Bronchial epithelial cell (primary cell): ENCODE data around the gene PLPPR4. TPM values are rescaled to one million over a fixed set of nuclear protein-coding genes. Genes with fewer than 3 reads are reported as not detected.
A peak's percentile ranks its signal among the peaks of the same experiment; 100 is the strongest.

ENCODE experiments used
- DNase-seq: peaks from one replicate; pipeline ENCODE4 v3.0.0-alpha.2; 2010; ENCODE audit warnings: low read depth
- FAIRE-seq: peaks from 2 replicates; lab custom pipeline; 2011; peaks lifted over from hg19 to GRCh38; lab: Jason Lieb, UNC
- H3K27me3 ChIP-seq: 2 replicates; pipeline ENCODE4 v1.5.1; 2011; ENCODE audit warnings: low read length; ENCODE audit not compliant: control insufficient read depth, insufficient read depth
- H3K36me3 ChIP-seq: 2 replicates; pipeline ENCODE4 v1.5.1; 2011; ENCODE audit warnings: low read length; ENCODE audit not compliant: control insufficient read depth, insufficient read depth
- H3K4me3 ChIP-seq: 2 replicates; pipeline ENCODE4 v1.5.1; 2011; ENCODE audit warnings: mild to moderate bottlenecking, low read depth, low read length, control low read depth
- CTCF ChIP-seq: IDR thresholded peaks from 2 replicates; pipeline ENCODE4 v1.5.1; 2011; ENCODE audit warnings: mild to moderate bottlenecking, moderate library complexity, low read length, control low read depth, inconsistent platforms; ENCODE audit not compliant: insufficient read depth, severe bottlenecking
- total RNA-seq: library from RNA; depleted of rRNA; stranded (reverse); fragments of >200 nt; gene quantifications from 2 replicates; pipeline ENCODE4 v1.2.1, GENCODE V29; 2014

Gene PLPPR4
- total RNA-seq, 1 donor from 2014 or later, result not detected

- no peak for FAIRE-seq
- Histone ChIP-seq H3K36me3 (no peaks in the 10 kb centered on the region), H3K27me3 (no peaks in the 10 kb centered on the region), H3K4me3 (no peak overlapping the region)
- no peak for DNase-seq
- TF ChIP-seq CTCF, result no peak
These were observed 5.0 kb downstream of the PLPPR4 start for GRCh38 chr1:99269321-99269720.

GRCh38 chr1:99270646-99271045 is 6.4 kb downstream of the PLPPR4 start:
- no peak for TF ChIP-seq CTCF
- Histone ChIP-seq H3K4me3 (no peak overlapping the region), H3K27me3 (no peaks in the 10 kb centered on the region), H3K36me3 (no peaks in the 10 kb centered on the region)
- FAIRE-seq (no peak), DNase-seq (no peak)

- DNase-seq (no peak), FAIRE-seq (no peak)
- no peaks in the 10 kb centered on the region for H3K27me3 ChIP-seq
- H3K36me3 ChIP-seq, result no peaks in the 10 kb centered on the region
- TF ChIP-seq CTCF, result no peak
- no peak overlapping the region for H3K4me3 ChIP-seq
These were observed 7.0 kb downstream of the PLPPR4 start for GRCh38 chr1:99271249-99271648.

GRCh38 chr1:99277066-99277465 is 12.8 kb downstream of the PLPPR4 start:
- TF ChIP-seq CTCF, result no peak
- peak; percentile 32 for FAIRE-seq
- Histone ChIP-seq H3K27me3 (no peaks in the 10 kb centered on the region), H3K36me3 (no peaks in the 10 kb centered on the region), H3K4me3 (no peak overlapping the region)
- no peak for DNase-seq

- FAIRE-seq (no peak), DNase-seq (no peak)
- no peaks in the 10 kb centered on the region for H3K27me3 ChIP-seq
- no peak for TF ChIP-seq CTCF
- H3K4me3 ChIP-seq, result no peak overlapping the region
- no peaks in the 10 kb centered on the region for H3K36me3 ChIP-seq
These were observed 15.2 kb downstream of the PLPPR4 start for GRCh38 chr1:99279525-99279924.

- H3K27me3 ChIP-seq, result no peaks in the 10 kb centered on the region
These were observed 16.8 kb downstream of the PLPPR4 start for GRCh38 chr1:99281105-99281504.

More at GRCh38 chr1:99281105-99281504, 16.8 kb downstream of the PLPPR4 start:
- no peaks in the 10 kb centered on the region for H3K36me3 ChIP-seq
- no peak for FAIRE-seq
- no peak for DNase-seq
- H3K4me3 ChIP-seq, result no peak overlapping the region
- TF ChIP-seq CTCF, result no peak
